ENCODE results near the gene TRPM4. TPM values are rescaled to one million over a fixed set of nuclear protein-coding genes. Genes with fewer than 3 reads are reported as not detected.

TRPM4 gene
- total and polyA plus RNA-seq, 10 of the 15 experiments (the other 5 are each of a cell fraction or from before 2014, with no cell fraction given), result 0.10 to 0.64 (median 0.15) TPM; not detected in 7

- no peak for FAIRE-seq
- H3K9ac ChIP-seq (ENCODE audit: control insufficient read depth, insufficient read depth, low read length), result no peak overlapping the region
- TF ChIP-seq BACH1 (IDR thresholded peaks at IDR 0.05; ENCODE audit: borderline replicate concordance) (no peak), ZNF217 (IDR thresholded peaks at IDR 0.05) (no peak), GABPA (IDR thresholded peaks at IDR 0.05; ENCODE audit: low read depth) (no peak), IRF3 (IDR thresholded peaks at IDR 0.05) (no peak), USF1 (IDR thresholded peaks at IDR 0.05; ENCODE audit: borderline replicate concordance, extremely low read length, insufficient read depth, low read depth, low read length) (no peak), HCFC1 (IDR thresholded peaks at IDR 0.05; ENCODE audit: low read length) (no peak), HDGF (IDR thresholded peaks at IDR 0.05) (no peak), FOS (IDR thresholded peaks at IDR 0.05; ENCODE audit: borderline replicate concordance, extremely low read depth, insufficient read length) (no peak), SP1 (IDR thresholded peaks at IDR 0.05; ENCODE audit: low read depth, low read length) (no peak), MLLT1 (IDR thresholded peaks at IDR 0.05) (no peak), POLR2AphosphoS2 (IDR thresholded peaks at IDR 0.05; ENCODE audit: low read depth, low read length) (no peak)
- BruUV-seq (replicated peaks), result no TSS peak
- RAD21 ChIA-PET (ENCODE audit: unreplicated experiment), result no interaction called here
- no peaks in the 10 kb centered on the region for H4K20me1 ChIP-seq (ENCODE audit: control insufficient read depth, insufficient read depth)
- CTCF ChIA-PET, result interaction anchor here (0.9 to 1.6 kb wide), 2 partner anchors 14 to 38 kb away, joined by 3 read pairs; no protein-coding TSS in a partner anchor
- peaks cover 0 to 5% of the 10 kb centered on the region in 2 experiments; a peak in 3 of 4 replicates for H3K27me3 ChIP-seq (replicated peaks in 1 of 2; ENCODE audit: control insufficient read depth in 2 of 2, insufficient read depth in 2 of 2, low read length in 1 of 2)
- no peaks in the 10 kb centered on the region for H3K36me3 ChIP-seq (ENCODE audit: control insufficient read depth in 2 of 2, insufficient read depth in 2 of 2, low read length in 1 of 2)
- POLR2A ChIA-PET, result interaction anchor here (0.5 kb wide), 1 partner anchor 85 kb away, joined by 5 read pairs; no protein-coding TSS in a partner anchor
- SMC1A ChIA-PET (ENCODE audit: uncharacterized antibody, unreplicated experiment), result no interaction called here
- intact Hi-C loops (cut with micrococcal nuclease; ENCODE audit: unreplicated experiment), result no loop called here
- H3K27ac ChIP-seq (ENCODE audit: control insufficient read depth, insufficient read depth), result no peak overlapping the region
- H2AFZ ChIP-seq (ENCODE audit: control insufficient read depth, low read depth, low read length), result no peak overlapping the region
- H3K79me2 ChIP-seq (ENCODE audit: control insufficient read depth, insufficient read depth, low read length), result no peaks in the 10 kb centered on the region
- no peak for DNase-seq (ENCODE audit: low read depth, low spot score)
- no peaks in the 10 kb centered on the region for H3K9me3 ChIP-seq (replicated peaks; ENCODE audit: control insufficient read depth, insufficient read depth, low read length)
- in situ Hi-C loops (cut with MboI), result no loop called here
- H3K4me2 ChIP-seq (ENCODE audit: control insufficient read depth, insufficient read depth), result no peak overlapping the region
- no peaks in the 10 kb centered on the region for H3K4me1 ChIP-seq (ENCODE audit: control insufficient read depth, insufficient read depth, low read length)
- WGBS (ENCODE audit: insufficient coverage, insufficient replicate concordance, low lambda C conversion rate, missing lambda C conversion rate), result 37% methylated on average over 11 of the region's 13 CpGs
- no peak overlapping the region for H3K4me3 ChIP-seq
- ATAC-seq, result no peak
Observed at GRCh38 chr19:49160450-49161189, 3.0 kb downstream of the TRPM4 start.
